ENCODE measurements around the gene CHKA.

GRCh38 chr11:68025047-68025446 is 96.1 kb downstream of the CHKA start:
- no peak for TF ChIP-seq REST (IDR thresholded peaks at IDR 0.05; ENCODE audit: insufficient replicate concordance, low read depth)
- TF ChIP-seq POLR2AphosphoS5 (IDR thresholded peaks at IDR 0.05; ENCODE audit: low read depth): no peak
- TF ChIP-seq, protein P1, sequence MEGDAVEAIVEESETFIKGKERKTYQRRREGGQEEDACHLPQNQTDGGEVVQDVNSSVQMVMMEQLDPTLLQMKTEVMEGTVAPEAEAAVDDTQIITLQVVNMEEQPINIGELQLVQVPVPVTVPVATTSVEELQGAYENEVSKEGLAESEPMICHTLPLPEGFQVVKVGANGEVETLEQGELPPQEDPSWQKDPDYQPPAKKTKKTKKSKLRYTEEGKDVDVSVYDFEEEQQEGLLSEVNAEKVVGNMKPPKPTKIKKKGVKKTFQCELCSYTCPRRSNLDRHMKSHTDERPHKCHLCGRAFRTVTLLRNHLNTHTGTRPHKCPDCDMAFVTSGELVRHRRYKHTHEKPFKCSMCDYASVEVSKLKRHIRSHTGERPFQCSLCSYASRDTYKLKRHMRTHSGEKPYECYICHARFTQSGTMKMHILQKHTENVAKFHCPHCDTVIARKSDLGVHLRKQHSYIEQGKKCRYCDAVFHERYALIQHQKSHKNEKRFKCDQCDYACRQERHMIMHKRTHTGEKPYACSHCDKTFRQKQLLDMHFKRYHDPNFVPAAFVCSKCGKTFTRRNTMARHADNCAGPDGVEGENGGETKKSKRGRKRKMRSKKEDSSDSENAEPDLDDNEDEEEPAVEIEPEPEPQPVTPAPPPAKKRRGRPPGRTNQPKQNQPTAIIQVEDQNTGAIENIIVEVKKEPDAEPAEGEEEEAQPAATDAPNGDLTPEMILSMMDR (IDR thresholded peaks at IDR 0.05; ENCODE audit: insufficient read depth, low read length): no peak
- TF ChIP-seq GABPA (IDR thresholded peaks at IDR 0.05; ENCODE audit: low read depth): no peak

Measured in HL-60 (cell line).